Measurements from ENCODE around the gene CRBN. TPM values are rescaled to one million over a fixed set of nuclear protein-coding genes. Genes with fewer than 3 reads are reported as not detected.
A peak's percentile ranks its signal among the peaks of the same experiment; 100 is the strongest.

CRBN gene
- total and polyA plus RNA-seq, 2 of the 13 experiments (the other 11 are each of a cell fraction or from before 2014, with no cell fraction given): 30.8 to 36.1 TPM

- no peak for TF ChIP-seq AHR (CRISPR knock-in tag; IDR thresholded peaks at IDR 0.05)
- TF ChIP-seq ZNF274 (CRISPR knock-in tag; IDR thresholded peaks at IDR 0.05): peak; percentile 93
- no peak for TF ChIP-seq ZBTB7B (CRISPR knock-in tag; IDR thresholded peaks at IDR 0.05)
- no peak for TF ChIP-seq TIGD3 (CRISPR knock-in tag; IDR thresholded peaks at IDR 0.05; ENCODE audit: borderline replicate concordance)
- TF ChIP-seq ZNF207 (IDR thresholded peaks at IDR 0.05; ENCODE audit: borderline replicate concordance): no peak
- peak; percentile 83; the same call in 1 of the 2 replicates for TF ChIP-seq JUND (CRISPR knock-in tag; IDR thresholded peaks at IDR 0.05)
- 0 out of 2 replicates have a peak, but pooled peaks have one; percentile 28 for TF ChIP-seq FOXP4 (CRISPR knock-in tag; IDR thresholded peaks at IDR 0.05)
- no peak for TF ChIP-seq HMGA1 (CRISPR knock-in tag; conservative IDR thresholded peaks at IDR 0.05)
- TF ChIP-seq ZNF253 (CRISPR knock-in tag; IDR thresholded peaks at IDR 0.05; ENCODE audit: borderline replicate concordance): peak; percentile 37; the same call in 1 of the 2 replicates
- peak; percentile 91 for TF ChIP-seq ZBTB2 (CRISPR knock-in tag; IDR thresholded peaks at IDR 0.05; ENCODE audit: low read depth)
- peak; percentile 87 for TF ChIP-seq ARID2 (CRISPR knock-in tag; IDR thresholded peaks at IDR 0.05; ENCODE audit: borderline replicate concordance)
- TF ChIP-seq SRSF1 (optimal IDR thresholded peaks at IDR 0.05; ENCODE audit: low read depth, low read length): peak; percentile 62
- TF ChIP-seq ZNF337 (CRISPR knock-in tag; IDR thresholded peaks at IDR 0.05; ENCODE audit: borderline replicate concordance, low read depth): no peak
- TF ChIP-seq CBX5 (CRISPR knock-in tag; IDR thresholded peaks at IDR 0.05; ENCODE audit: borderline replicate concordance): 0 out of 2 replicates have a peak, but pooled peaks have one; percentile 41
- TF ChIP-seq KAT8 (CRISPR knock-in tag; IDR thresholded peaks at IDR 0.05): peak; percentile 90
- no peak for TF ChIP-seq ZNF17 (CRISPR knock-in tag; IDR thresholded peaks at IDR 0.05)
- peak; percentile 89 for TF ChIP-seq ZHX1 (CRISPR knock-in tag; IDR thresholded peaks at IDR 0.05; ENCODE audit: low read depth)
- TF ChIP-seq HOXA7 (CRISPR knock-in tag; IDR thresholded peaks at IDR 0.05): no peak
- TF ChIP-seq HOMEZ (CRISPR knock-in tag; IDR thresholded peaks at IDR 0.05; ENCODE audit: low read depth): peak; percentile 49; the same call in 1 of the 2 replicates
Measured at GRCh38 chr3:3126477-3127431, 52.7 kb downstream of the CRBN start, which contains the start of gene TRNT1 (continued).

All from HepG2 (cell line).